Smooth muscle cell (in vitro differentiated cells): Measurements from ENCODE around the gene DOK7. TPM values are rescaled to one million over a fixed set of nuclear protein-coding genes. Genes with fewer than 3 reads are reported as not detected.

Experiments
- DNase-seq: peaks from one replicate; lab custom pipeline; 2025; ENCODE audit not compliant: unreplicated experiment; lab: John Stamatoyannopoulos, UW
- H2AFZ ChIP-seq: fragments of 200-600 bp; sonication (generic); 2 replicates; pipeline ENCODE4 v1.6.0; 2016; ENCODE audit warnings: antibody characterized with exemption, low read depth, mild to moderate bottlenecking
- H3F3A ChIP-seq: fragments of 200-600 bp; sonication (generic); 2 replicates; pipeline ENCODE4 v1.6.0; 2017; ENCODE audit warnings: antibody characterized with exemption, low read depth
- H3K27ac ChIP-seq: fragments of 200-600 bp; sonication (generic); 2 replicates; pipeline ENCODE4 v1.5.1; 2016; ENCODE audit warnings: low read depth, mild to moderate bottlenecking
- H3K27me3 ChIP-seq: fragments of 200-600 bp; sonication (generic); 2 replicates; pipeline ENCODE4 v1.6.1; 2016; ENCODE audit warnings: low read depth, mild to moderate bottlenecking
- H3K36me3 ChIP-seq: fragments of 200-600 bp; sonication (generic); 2 replicates; pipeline ENCODE4 v1.5.1; 2016; ENCODE audit warnings: low read depth
- H3K4me1 ChIP-seq: fragments of 200-600 bp; sonication (generic); 2 replicates; pipeline ENCODE4 v1.5.1; 2016; ENCODE audit warnings: low read depth
- H3K4me2 ChIP-seq: fragments of 200-600 bp; sonication (generic); 2 replicates; pipeline ENCODE4 v1.6.0; 2016; ENCODE audit warnings: mild to moderate bottlenecking
- H3K4me3 ChIP-seq: fragments of 200-600 bp; sonication (generic); 2 replicates; pipeline ENCODE4 v1.5.1; 2016; ENCODE audit warnings: mild to moderate bottlenecking
- H3K79me2 ChIP-seq: fragments of 200-600 bp; sonication (generic); 2 replicates; pipeline ENCODE4 v1.6.0; 2016; ENCODE audit warnings: low read depth, mild to moderate bottlenecking
- H3K9ac ChIP-seq: fragments of 200-600 bp; sonication (generic); 2 replicates; pipeline ENCODE4 v1.6.0; 2016; ENCODE audit warnings: low read depth
- H3K9me3 ChIP-seq: fragments of 200-600 bp; sonication (generic); replicated peaks from 2 replicates; pipeline ENCODE4 v1.5.1; 2016; ENCODE audit warnings: low read depth
- H4K20me1 ChIP-seq: fragments of 200-600 bp; sonication (generic); 2 replicates; pipeline ENCODE4 v1.6.0; 2016; ENCODE audit warnings: low read depth
- CTCF ChIP-seq: fragments of 200-600 bp; sonication (generic); IDR thresholded peaks from 2 replicates; pipeline ENCODE4 v1.5.1; 2017; ENCODE audit warnings: borderline replicate concordance, mild to moderate bottlenecking, antibody characterized with exemption; ENCODE audit not compliant: insufficient read depth, poor library complexity, severe bottlenecking
- WGBS: methylation state at CpG from one replicate; pipeline ENCODE4 v1.1.7; 2016; ENCODE audit warnings: low lambda C conversion rate; 5-methylcytosine and 5-hydroxymethylcytosine counted together
- polyA plus RNA-seq: library from polyadenylated mRNA; unstranded; fragments of >200 nt; fragmentation: Nextera tagmentation; extraction: Ambion mirVana; gene quantifications from 2 replicates; pipeline ENCODE4 v1.2.1, GENCODE V29; 2016
- total RNA-seq: library from RNA; depleted of rRNA; stranded (reverse); fragments of >200 nt; gene quantifications from 2 replicates; pipeline ENCODE4 v1.2.3, GENCODE V29; 2014

DOK7 gene
- total and polyA plus RNA-seq, 2 experiments from 2014 or later: not detected

- no peak for TF ChIP-seq CTCF
- Histone ChIP-seq H3K36me3 (no peaks in the 10 kb centered on the region), H3K79me2 (no peaks in the 10 kb centered on the region), H3K27me3 (no peaks in the 10 kb centered on the region), H2AFZ (no peak overlapping the region), H3K4me2 (no peak overlapping the region), H3F3A (no peaks in the 10 kb centered on the region), H4K20me1 (no peaks in the 10 kb centered on the region), H3K4me3 (no peak overlapping the region), H3K9me3 (no peaks in the 10 kb centered on the region), H3K4me1 (peaks cover 8% of the 10 kb centered on the region), H3K27ac (no peak overlapping the region), H3K9ac (no peak overlapping the region)
- DNase-seq: no peak
- WGBS: 92% methylated on average over 41 of the region's 41 CpGs
Measured at GRCh38 chr4:3473181-3473950, 10.3 kb downstream of the DOK7 start.

- peaks cover 9% of the 10 kb centered on the region for H3K4me1 ChIP-seq
- no peak overlapping the region for H2AFZ ChIP-seq
- no peak overlapping the region for H3K27ac ChIP-seq
- no peaks in the 10 kb centered on the region for H3K9me3 ChIP-seq
- H3K4me3 ChIP-seq: no peak overlapping the region
- no peaks in the 10 kb centered on the region for H3K79me2 ChIP-seq
- no peak for TF ChIP-seq CTCF
- no peak for DNase-seq
- no peaks in the 10 kb centered on the region for H3K36me3 ChIP-seq
- H3K9ac ChIP-seq: no peak overlapping the region
- H4K20me1 ChIP-seq: no peaks in the 10 kb centered on the region
- WGBS: 85% methylated on average over 13 of the region's 13 CpGs
- H3K4me2 ChIP-seq: no peak overlapping the region
- no peaks in the 10 kb centered on the region for H3K27me3 ChIP-seq
- no peaks in the 10 kb centered on the region for H3F3A ChIP-seq
Measured at GRCh38 chr4:3473996-3474765, 11.1 kb downstream of the DOK7 start.

GRCh38 chr4:3475041-3475712, 12.1 kb downstream of the DOK7 start:
- Histone ChIP-seq H3K4me3 (no peak overlapping the region), H3K27ac (no peak overlapping the region), H3K9me3 (no peaks in the 10 kb centered on the region), H3K27me3 (no peaks in the 10 kb centered on the region), H4K20me1 (no peaks in the 10 kb centered on the region), H3K9ac (no peak overlapping the region), H3K4me2 (no peak overlapping the region), H3K36me3 (no peaks in the 10 kb centered on the region), H3K4me1 (peaks cover 9% of the 10 kb centered on the region), H3F3A (no peaks in the 10 kb centered on the region), H2AFZ (no peak overlapping the region), H3K79me2 (no peaks in the 10 kb centered on the region)
- 91% methylated on average over 15 of the region's 15 CpGs for WGBS
- TF ChIP-seq CTCF: no peak
- DNase-seq: no peak
